Measurements from ENCODE around the gene GLT6D1.
"Not testable (repeated sequence)": the region's sequence is repeated elsewhere in the genome, so short reads cannot be mapped to it uniquely, and the experiment has no call there.

The GLT6D1 gene

DNA sequence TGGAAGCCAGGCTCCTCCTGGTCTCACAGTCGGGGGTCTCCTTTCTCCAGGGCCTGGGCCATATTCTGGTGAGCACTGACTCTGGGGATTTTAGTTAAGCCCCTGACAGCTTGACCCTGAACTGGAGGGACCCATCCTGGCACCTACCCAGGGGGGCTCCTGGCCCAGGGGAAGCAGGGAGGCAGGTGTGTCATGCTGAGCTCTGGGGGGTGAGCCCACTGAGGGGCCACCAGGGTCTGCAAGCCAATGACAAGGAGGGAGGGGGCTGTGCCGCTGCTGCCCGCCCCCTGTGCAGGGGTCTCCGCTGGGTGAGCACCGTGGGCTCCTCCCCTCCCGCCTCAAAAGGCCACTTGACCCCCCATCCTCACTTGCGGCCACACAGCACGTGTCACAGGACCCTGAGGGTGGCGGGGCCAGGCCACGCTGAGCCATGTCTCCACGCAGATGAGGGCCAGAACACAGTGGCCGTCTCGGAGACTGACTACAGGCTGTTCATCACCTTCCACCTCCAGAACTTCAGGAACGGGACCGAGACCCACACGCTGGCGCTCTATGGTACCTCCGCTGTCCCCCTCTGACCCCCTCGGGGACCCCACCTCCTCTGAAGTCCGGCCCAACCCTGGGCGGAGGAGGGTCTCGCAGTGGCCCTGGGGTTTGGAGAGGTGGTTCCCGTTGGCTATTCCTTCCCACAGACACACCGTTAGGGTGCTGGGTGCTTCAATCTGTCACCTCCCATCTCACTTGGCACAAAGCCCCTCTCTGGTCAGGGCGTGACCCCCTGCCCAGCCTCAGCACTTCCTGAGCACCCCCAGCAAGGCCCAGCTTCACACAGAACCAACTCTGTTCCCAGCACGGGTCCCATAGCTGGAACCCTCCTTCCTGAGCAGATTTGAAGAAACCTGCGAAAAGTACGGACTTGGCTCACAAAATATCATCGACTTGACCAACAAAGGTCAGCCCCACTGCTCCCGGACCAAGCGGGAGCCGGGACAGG lies 25.8 kb upstream of the GLT6D1 start:
- no peak for DNase-seq

DNA sequence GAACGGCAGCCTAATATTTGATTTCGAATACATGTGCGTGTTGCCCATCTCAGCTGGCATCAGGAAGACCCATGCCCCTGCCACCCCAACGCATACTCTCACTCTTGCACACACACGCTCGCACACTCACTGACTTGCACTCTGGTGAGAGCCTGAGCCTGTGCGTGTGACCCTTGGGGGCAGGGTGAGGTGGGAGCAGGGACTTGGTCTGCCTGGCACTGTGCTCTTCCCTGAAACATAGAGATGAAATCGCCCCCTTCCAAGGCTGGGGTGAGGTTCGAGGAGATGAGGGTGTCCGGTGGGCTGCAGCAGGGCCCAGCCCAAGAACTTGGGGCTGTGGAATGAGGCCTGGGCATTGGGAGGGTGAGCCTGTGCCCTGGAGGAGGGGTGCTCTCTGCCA lies 24.9 kb upstream of the GLT6D1 start:
- DNase-seq = no peak

DNA sequence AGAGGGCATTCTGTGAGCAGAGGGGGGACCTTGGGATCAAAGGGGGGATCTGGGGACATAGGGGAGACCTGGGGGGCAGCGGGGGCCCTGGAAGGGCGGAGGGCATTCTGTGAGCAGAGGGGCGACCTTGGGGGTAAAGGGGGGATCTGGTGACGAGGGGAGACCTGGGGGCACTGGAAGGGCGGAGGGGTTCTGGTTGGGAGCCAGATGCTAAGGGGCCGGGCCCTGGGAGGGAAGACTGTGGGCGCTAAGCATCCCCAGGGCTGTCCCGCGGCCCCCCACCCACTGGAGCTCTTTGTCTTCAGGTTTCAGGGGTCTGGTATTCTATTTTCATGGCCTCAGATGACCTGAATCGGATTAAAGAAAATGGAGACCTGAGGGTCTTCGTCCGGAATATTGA lies 24.5 kb upstream of the GLT6D1 start:
- no peak for DNase-seq

DNA sequence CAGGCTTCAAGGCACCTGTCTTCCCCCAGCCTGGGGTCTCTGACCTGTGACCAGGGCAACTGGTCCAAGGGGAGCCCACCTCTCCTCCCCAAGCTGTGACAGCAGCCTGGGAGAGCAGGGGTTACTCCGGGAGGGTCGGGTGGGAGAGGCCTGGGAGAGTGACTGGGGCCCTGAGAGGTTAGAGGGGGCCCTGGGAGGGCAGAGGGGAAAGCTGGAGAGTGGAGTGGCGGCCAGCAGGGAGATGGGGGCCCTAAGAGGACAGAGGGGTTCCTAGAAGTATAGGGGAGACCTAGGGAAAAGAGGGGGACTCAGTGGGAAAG lies 24.1 kb upstream of the GLT6D1 start:
- no peak for DNase-seq

DNA sequence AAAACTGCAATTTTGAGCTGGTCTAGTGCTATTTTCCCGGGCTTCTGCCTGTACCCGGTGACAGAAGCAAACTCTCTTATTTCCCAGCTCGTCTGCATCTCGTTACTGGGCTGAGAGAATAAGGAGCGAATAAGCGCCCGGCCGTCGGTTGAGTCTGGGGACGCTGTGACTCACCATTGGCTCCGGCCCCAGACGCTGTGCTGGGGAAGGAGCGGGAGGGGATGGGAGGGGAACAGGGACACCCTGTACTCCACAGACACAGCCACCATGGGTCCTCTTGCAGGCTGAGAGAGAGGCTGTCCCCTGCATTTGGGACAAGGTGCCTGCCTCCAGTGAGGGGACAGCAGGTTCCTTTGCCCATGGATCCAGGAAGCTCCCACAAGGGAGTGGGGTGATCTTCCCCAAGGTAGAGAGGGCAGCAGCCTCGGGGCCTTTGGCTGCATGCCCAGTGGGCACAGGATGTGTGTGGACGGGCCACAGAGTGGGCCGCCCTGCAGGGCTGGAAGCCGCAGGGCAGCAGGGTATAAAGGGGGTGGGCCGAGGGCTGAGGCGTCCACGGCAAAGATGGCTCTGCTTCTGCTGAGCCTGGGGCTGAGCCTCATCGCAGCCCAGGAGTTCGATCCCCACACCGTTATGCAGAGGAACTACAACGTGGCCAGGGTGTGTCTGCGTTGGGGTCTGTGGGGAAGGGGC lies 23.6 kb upstream of the GLT6D1 start, which contains the start of gene LCN9:
Gene LCN9, plus strand, starts transcription at position 552 of the 693 bp plus-strand sequence. Its CDS starts 13 bp downstream, at position 565.
- DNase-seq = no peak

DNA sequence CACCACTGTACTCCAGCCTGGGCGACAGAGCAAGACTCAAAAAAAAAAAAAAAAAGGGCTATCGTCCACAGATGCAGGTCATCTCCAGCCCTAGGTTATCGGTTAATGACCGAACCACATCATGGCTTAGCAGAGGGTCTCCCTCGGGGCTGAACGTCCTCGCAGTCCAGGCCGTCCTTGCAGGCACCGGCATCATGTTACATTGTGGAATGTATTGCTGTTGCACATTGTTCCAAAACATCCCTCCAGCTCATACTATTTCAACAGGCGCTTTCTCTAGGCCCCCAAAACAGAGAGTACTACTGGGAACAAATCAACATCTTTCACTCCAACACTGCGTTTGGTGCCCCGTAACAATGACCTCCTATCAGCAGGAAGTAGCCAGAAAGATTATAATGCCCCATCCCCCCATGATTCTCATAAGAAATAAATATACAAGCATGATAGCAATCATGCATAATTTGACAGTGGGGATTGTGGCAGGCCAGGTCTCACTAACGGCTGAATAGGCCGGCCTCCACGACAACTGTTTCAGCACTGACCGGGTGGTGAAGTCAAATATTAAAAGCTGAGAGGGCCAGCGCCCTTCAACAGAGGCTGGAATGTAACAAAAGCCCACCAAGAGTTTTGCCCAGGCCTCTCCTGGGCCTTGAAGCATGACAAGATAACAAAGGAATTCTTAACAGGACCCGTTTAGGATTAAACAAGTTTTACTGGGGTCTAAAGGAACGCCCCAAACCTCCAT lies 22.6 kb upstream of the GLT6D1 start:
- no peak for DNase-seq

DNA sequence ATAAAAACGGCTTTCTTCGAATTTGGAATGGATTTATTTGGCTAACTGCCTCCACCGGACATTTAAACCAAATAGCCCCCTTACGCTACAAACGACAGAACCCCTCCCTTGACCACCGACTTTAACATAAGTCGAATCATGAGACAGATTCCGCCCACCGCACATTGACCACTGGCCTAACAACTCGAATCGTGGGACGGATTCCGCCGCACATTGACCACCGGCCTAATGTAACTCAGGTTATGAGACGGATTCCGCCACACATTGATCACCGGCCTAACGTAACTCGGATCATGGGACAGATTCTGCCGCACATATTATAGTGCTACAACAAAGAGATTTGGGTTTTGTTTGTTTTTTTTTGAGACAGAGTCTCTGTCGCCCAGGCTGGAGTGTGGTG lies 21.1 kb upstream of the GLT6D1 start:
- no peak for DNase-seq

DNA sequence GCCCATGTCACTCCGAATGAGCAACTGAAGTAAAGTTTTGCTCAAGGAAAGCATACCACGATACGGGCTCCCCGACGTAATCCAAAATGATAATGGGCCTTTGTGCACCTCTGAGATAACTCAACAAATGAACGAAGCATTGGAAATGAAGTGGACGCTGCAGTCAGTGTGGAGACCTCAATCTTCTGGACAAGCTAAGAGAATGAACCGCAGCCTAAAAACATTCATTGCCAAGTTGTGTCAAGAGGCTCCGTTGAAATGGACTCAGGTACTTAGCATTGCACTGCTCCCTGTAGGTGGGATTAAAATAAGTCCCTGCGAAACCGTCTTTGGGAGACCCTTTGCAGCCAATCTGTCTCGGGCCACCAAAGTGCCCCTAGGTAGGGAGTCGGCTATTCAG lies 19.9 kb upstream of the GLT6D1 start:
- no peak for DNase-seq

DNA sequence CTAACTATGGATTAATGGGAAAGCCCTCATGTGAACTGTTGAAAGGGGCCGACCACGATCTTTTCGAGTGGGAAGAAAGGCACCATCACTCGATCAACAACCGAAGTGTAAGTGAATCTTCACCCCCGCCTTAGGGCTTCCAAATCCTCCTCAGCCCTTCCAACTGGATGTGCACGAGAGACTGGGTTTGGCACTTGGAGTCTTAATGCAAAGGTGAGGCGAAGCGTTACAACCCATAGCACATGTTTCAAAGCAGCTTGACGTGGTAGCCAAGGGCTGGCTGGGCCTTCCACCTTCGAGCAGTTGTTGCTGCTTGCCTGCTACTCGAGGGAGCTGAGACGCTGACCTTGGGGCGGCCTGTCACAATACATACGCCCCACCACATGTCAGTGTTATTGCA lies 18.1 kb upstream of the GLT6D1 start:
- DNase-seq = no peak

DNA sequence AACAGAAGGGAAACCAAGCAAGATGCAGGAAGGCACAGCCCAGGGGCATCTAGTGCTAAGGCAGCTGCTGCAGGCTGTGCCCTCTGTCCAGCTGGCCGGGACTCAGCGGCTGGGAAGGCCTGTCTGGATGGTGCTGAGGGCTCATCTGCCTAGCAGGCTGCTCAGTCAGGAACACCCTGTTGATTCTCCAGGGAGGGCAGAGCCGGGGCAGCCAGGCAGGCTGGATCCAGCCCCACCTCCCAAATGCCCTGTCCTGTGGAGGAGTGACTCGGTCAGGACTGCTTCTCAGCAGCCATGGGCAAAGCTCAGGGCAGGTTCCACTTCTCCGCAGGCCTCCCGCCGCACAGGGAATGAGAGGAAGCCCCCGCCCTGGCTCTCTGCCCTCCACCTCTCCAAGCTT lies 16.0 kb upstream of the GLT6D1 start:
- DNase-seq = no peak

DNA sequence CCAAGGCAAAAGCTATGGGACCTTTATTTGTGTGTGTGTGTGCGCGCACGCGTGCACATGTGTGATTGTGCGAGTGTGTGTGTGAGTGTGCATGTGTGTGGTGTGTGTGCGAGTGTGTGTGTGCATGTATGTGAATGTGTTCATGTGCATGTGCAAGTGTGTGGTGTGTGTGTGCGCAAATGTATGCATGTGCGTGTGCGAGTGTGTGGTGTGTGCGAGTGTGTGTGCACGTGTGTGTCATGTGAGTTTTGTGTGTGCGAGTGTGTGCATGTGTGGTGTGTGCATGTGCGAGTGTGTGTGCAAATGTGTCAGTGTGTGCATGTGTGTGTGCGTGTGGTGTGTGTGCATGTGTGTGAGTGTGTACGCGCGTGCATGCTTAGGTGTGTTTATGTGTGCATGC lies 11.1 kb upstream of the GLT6D1 start:
- no peak for DNase-seq

DNA sequence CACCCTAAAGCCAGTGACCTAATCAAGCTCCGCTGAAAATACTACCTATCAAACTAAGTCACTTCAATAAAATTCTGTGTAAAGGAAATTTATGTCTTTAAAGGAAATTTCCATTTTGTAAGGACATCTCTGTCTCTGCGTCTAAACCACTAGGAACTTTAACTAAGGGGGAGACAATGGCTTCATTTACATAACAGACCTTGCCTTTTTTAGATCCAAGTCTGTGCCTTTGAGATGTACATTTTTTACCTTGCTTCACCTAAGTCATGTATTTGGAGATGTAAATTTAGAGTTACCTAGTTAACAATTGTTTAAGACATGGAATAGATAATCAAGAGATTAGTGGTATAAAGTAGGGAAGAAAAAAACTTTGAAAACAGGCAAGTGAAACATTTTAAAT lies 10.2 kb upstream of the GLT6D1 start:
- no peak for DNase-seq

DNA sequence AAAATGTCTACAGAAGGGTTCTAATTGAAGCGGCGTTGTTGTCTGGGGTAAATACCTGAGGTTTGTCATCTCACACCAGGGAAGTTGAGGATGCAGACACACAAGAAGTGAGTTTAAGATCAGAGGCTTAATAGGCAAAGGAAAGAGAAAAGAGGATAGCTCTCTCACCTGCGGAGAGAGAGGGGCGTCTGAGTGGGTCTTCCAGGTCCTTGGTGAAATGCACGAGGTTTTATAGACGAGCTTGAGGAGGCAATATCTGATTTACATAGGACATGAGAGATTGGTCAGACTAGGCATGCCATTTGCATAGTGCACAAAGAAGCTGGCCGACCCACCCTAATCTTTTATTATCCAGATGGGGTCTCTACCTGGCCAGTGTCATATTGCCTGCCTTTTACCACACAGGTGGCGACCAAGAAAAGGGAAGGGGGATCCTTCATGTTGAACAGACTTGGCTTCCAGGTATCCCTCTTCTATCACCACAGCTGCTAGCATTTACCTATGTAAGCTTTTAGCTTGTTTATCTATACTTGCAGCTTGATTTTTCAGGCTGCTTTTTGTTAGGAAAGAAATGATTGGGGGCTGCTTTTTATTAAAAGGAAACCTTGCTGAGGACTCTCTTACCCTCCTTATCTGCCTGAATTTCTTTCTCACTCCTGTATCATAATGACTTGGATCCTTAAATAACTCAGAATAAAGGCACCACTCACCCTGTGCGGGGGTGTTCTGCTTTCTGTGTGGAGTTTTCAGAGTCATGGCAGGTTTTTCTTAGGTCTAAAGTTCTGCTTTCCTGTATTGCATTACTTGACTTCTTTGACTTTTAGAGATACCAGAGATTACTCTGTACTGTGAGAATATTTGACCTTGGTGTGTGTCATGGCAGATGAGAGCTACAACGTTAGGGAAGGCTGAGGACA lies 9.4 kb upstream of the GLT6D1 start:
- no peak for DNase-seq

DNA sequence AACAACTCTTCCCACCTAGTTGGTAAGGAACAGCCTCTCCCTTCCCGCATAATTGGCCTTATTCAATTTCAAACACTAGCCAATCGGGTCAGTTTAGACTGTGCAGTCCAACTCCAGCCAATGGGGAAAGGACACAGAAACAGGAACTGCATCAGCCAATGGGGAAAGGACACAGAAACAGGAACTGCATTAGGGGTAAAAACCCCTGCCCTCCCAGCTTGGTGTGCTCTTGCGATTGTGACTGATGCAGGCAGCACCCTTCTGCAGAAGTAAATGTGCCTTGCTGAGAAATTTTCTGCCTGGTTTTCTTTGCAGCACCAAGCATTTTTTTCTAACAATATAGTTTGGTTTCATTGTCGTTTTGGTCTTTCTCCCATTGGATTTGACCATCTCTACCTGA lies 8.5 kb upstream of the GLT6D1 start:
- no peak for DNase-seq

DNA sequence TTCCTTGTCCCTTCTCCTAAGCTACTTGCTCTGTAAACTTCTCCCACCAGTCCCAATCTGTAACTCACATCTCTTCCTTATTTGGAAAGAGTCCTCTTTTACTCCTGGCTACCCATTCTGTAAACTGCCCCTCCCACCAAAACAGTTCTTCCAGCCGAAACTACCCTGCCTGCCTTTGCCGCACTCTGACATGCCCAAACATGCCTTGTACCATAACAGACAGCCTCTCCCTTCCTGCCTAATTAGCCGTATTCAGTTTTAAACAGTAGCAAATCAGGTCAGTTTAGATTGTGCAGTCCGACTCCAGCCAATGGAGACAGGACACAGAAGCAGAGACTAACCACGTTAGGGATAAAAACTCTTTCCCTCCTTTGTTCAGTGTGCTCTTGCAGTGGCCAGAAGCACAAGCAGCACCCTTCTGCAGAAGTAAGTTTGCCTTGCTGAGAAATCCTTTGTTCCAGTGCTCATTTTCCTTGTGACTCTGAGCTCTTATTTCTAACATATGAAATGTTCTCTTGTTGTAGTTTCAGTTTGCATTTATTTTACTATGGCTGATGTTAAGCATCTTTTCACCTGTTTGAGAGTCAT lies 5.4 kb upstream of the GLT6D1 start:
- no peak for DNase-seq

DNA sequence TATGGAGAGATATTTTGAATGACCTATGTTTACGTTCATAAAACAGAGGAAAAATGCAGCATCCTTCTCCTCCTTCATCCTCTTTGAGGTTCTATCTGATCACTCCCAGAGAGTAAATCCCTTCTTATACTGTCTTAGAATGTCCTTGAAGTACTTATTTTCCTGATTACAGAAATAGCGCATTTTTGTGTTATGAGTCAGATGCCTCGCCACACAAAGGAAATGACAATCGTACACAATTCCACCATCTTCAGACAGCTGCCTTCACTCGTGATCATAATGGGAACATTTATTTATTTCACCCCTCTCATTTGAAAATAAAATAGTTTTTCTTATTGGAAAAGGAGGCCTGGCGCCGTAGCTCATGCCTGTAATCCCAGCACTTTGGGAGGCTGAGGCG lies 2.4 kb upstream of the GLT6D1 start:
- DNase-seq = no peak

DNA sequence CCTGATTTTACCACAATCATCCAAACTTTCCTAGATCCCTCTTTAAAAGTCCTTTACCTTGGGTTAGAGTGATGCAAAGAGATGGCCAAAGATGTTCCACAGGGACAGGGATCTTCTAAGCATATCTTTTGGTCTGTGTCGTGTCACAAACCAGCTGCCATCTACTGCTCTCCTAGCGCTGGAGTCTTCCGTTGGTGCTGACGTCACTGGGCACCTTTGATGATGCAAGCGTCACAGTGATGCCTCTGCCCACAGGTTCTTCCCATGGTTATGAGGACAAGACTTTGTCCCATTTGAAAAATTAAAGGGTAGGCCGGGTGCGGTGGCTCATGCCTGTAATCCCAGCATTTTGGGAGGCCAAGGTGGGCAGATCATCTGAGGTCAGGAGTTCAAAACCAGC lies 1.7 kb upstream of the GLT6D1 start:
- DNase-seq = no peak

DNA sequence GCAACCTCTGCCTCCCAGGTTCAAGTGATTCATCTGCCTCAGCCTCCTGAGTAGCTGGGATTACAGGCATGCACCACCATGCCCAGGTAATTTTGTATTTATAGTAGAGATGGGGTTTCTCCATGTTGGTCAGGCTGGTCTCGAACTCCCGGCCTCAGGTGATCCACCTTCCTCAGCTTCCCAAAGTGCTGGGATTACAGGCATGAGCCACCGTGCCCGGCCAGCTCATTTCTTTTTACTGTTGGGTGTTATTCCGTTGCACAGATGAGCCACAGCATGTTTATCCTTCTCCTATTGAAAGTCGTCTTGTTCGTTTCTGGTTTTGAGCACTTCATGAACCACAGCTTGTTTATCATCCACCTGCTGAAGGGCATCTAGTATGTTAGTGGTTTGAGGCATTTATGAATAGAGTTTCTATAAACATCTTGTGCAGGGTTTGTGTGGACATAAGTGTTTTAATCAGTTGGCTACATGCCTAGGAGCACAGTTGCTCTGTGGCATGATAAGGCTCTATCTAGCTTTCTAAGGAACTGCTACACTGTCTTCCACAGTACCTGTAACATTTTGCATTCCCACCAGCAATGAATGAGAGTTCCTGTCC lies 2.3 kb downstream of the GLT6D1 start:
- DNase-seq = not testable (repeated sequence)

DNA sequence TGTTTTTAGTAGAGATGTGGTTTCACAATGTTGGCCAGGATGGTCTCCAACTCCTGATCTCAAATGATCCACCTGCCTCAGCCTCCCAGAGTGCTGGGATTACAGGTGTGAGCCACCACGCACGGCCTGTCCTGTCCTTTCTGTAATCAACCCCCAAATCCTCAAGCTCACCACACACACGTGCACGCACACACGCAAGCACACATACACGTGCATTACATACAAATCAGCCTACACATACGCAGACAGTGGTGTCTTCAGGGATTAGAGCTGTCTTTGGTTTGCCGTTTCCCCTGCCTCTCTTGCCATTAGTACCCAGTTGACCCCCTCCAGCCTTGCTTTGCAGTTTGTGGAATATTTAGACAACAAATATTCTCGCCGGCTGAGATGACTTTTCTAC lies 6.5 kb downstream of the GLT6D1 start:
- no peak for DNase-seq

DNA sequence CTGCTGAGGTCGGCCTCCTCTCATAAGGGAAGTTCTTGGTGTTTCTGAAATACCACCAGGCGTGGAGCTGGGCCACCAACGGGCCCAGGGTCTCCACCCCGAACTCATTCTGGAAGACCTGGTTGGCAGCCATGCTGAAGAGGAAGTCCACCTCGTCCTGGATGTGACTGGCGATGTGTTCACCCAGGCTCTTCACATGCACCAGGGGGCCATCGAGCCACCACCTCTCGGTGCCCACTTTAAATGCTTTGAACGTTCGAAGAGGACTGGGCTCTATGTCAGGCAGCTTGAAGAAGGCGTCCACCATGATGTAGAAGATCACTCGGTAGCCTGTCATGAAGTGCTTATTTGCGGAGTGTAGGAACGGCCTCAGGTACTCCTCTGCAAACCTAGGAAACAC lies 15.1 kb downstream of the GLT6D1 start:
- DNase-seq = no peak

DNA sequence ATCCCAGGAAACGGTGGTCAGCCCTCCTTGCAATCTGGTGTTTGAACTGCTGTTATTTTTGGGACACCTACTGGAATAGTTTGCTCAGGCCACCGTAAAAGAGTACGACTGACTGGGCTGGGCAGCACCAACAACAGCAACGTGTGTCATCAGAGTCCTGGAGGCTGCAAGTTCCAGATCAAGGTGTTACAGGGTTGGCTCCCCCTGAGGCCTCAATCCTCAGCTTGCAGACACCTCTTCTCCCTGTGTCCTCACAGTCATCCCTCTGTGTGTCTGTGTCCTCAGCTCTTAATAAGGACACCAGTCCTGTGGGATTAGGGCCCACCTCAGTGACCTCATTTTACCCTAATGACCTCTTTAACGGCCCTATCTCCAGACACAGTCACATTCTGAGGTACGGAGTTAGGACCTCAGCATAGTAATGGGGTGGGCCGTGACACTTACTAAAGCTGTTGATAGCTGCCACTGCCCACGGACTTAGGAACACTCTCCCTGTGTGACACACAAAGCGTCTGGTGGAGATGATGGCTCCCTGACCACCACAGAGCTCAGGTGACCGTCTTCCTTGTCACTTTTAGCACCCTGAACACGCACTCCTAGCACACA lies 16.8 kb downstream of the GLT6D1 start:
- DNase-seq = no peak

Measured in activated CD8-positive, alpha-beta memory T cell treated with anti-CD3 and anti-CD28 coated beads, Interleukin-2, amount 50 U/mL, for 4 hours (primary cell).